Measurements from ENCODE around the gene FGFR1OP2.
"Not testable (repeated sequence)": the region's sequence is repeated elsewhere in the genome, so short reads cannot be mapped to it uniquely, and the experiment has no call there.

FGFR1OP2 gene

GRCh38 chr12:26941215-26941594 lies 2.9 kb downstream of the FGFR1OP2 start:
- DNase-seq (ENCODE audit: low spot score), result no peak

DNA sequence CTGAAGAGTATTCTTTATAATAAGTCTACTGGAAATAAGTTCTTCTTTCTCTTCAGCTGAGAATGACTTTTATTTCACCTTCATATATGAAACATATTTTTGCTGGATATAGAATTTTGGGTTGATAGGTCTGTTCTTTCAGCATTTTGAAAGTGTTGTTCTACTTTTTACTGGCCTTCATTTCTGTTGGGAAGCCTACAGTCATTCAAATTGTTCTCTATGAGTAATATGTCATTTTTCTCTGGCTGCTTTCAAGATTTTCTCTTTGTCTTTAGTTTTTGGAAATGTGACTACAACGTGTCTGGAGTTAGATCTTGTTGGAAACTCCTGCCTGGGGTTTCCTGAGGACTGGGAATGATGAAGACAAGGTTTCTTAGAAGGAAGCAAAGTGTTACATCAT lies 10.0 kb downstream of the FGFR1OP2 start:
- DNase-seq (ENCODE audit: low spot score), result no peak

GRCh38 chr12:26953447-26953846 lies 15.2 kb downstream of the FGFR1OP2 start:
- DNase-seq (ENCODE audit: low spot score), result no peak

- no peak for DNase-seq (ENCODE audit: low spot score)
Observed at GRCh38 chr12:26954027-26954426, 15.8 kb downstream of the FGFR1OP2 start.

- DNase-seq (ENCODE audit: low spot score), result not testable (repeated sequence)
Observed at GRCh38 chr12:26961391-26961790, 23.1 kb downstream of the FGFR1OP2 start.

DNA sequence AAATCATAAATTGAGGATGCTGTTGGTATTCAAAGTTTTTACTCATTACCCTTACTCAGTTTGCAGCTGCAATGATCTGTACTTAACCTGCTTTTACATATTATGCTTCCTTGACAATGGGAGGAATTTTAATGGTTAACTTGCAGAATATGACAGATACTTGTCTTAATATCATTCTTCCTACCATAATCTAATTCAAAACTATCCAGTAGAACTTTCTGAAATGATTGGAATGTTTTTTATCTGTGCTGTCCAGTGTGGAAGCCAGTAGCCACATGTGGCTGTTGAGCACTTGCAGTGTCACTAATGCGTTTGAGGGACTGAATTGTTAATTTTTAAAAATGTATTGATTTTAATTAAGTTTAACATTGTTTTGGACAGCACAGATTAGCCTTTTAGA lies 23.5 kb downstream of the FGFR1OP2 start:
- no peak for DNase-seq (ENCODE audit: low spot score)

- DNase-seq (ENCODE audit: low spot score), result no peak
Observed at GRCh38 chr12:26963413-26963812, 25.1 kb downstream of the FGFR1OP2 start.

GRCh38 chr12:26966842-26967241 lies 28.6 kb downstream of the FGFR1OP2 start:
- no peak for DNase-seq (ENCODE audit: low spot score)

DNA sequence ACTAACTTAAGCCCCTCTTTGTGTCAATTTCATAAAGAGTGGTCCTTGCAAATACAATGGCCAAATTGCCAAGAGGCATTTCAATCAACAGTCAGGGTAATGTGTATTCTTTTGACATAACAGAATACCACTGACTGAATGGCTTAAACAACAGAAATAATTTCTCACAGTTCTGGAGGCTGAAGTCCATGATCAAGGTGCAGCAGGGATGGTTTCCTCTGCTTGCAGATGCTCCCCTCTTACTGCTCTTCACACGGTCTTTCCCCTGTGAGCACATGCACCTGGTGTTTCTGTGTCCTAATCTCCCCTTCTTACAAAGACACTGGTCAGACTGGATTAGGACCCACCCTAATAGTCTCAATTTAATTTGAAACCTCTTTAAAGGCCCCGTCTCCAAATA lies 31.9 kb downstream of the FGFR1OP2 start:
- no peak for DNase-seq (ENCODE audit: low spot score)

- DNase-seq (ENCODE audit: low spot score), result no peak
Observed at GRCh38 chr12:26971963-26972362, 33.7 kb downstream of the FGFR1OP2 start.

GRCh38 chr12:26976687-26977086 lies 38.4 kb downstream of the FGFR1OP2 start:
- DNase-seq (ENCODE audit: low spot score), result no peak

DNA sequence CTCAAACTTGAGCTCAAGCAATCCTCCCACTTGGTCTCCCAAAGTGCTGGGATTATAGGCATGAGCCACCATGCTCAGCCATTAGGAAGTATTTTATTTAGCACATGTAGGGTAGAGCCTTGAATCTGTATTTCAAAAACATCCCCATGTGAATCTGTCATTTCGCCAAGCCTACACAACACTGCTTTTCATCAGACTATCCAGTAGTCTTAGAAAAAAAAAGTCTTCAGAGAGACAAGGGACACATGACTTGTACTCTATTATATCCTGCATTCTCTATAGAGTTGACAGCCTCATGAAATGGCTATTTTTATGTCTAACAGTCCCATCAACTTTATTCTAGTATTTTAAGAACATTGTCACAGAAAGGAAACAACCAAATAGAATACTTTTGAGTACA lies 40.5 kb downstream of the FGFR1OP2 start:
- no peak for DNase-seq (ENCODE audit: low spot score)

DNA sequence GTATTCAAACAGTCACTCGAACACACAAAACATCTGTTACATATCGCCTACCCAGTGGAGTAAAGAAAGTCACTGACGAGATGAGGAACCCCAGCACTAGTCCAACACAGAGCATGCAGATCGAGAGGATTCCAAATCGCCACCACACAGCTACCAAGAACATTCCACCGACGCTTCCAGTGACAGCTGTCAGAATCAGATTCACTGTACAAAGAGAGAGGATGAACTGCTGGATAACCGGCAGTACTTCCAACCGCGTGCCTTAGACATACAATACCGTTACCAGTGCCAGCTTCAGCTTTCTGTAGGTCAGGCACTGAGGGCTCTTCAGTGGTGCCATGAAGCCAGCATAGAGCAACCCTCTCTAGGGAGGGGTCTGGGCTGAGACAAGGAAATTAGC lies 41.5 kb downstream of the FGFR1OP2 start:
- no peak for DNase-seq (ENCODE audit: low spot score)

- DNase-seq (ENCODE audit: low spot score), result no peak
Observed at GRCh38 chr12:26982866-26983265, 44.6 kb downstream of the FGFR1OP2 start.

DNA sequence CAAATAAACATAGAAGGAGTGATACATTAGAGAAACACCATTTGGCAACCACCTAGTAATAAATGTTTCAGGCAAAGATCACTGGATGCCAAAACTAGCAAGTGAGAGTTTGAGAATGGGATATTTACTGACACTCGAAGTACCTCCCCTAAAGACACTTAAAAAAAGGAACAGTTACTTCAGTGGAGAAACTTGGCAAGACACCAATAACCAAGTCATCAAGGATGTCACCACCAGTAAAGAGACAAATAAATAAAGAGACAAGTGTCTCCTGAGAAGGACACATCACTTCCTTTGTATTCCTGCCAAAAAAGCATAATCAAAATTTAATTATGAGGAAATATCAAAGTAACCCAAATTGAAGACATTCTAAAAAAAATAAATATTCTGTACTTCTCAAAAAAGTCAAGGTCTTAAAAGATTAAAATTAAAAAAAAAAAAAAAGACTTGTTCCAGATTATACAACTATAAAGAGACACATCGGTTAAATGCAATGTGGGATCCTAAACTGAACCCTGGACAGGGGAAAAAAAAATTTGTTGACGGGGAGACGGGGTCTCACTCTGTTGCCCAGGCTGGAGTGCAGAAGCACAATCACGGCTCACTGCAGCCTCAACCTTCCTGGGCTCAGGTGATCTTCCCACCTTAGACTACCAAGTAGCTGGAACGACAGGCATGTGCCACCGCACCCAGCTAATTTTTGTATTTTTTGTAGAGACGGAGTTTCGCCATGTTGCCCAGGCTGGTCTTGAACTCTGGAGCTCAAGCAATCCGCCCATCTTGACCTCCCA lies 49.6 kb downstream of the FGFR1OP2 start:
- no peak for DNase-seq (ENCODE audit: low spot score)

DNA sequence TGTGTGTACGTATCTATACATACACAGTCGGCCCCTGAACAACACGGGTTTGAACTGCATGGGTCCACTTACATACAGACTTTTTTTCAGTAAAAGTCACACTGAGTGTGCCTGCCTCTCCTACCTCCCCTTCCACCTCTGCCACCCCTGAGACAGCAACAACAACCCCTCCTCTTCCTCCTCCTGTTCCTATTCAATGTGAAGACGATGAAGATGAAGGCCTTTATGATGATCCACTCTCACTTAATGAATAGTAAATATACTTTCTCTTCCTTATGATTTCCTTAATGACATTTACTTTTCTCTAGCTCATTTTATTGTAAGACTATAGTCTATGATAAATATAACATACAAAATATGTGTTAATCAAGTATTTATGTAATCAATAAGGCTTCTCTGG lies 50.4 kb downstream of the FGFR1OP2 start:
- no peak for DNase-seq (ENCODE audit: low spot score)

DNA sequence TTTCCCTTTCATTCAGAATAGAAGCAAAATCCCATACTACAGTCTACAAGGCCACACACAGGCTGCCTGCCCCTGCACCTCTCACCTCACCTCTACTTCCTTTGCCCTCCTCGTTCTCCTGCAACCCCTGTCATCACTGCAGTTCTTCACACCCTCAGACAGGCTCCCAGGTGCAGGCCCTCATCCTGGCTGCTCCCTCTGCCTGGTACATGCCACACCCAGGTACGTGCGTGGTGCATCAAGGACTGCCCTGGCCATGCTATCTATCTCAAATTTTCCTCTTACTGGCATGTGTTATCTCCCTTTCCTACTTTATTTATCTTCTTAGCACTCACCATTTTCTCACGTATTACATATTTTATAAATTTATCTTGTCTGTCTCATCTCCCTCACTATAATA lies 51.6 kb downstream of the FGFR1OP2 start:
- no peak for DNase-seq (ENCODE audit: low spot score)

- DNase-seq (ENCODE audit: low spot score), result no peak
Observed at GRCh38 chr12:26991826-26992225, 53.6 kb downstream of the FGFR1OP2 start.

DNA sequence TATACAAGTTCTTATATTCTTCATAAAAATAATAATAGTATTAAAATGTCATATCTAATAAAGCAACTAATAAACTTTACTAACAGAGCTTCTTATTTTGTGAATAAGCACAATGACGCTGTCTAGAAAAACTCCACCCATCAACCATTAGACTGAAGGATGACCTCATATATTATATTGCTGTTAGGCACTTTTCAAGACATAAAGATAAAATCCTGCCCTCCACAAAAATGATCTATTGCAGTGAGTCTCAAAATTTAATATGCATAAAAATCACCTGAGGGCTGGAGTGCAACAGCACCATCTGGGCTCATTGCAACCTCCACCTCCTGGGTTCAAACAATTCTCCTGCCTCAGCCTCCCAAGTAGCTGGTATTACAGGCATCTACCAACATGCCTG lies 55.8 kb downstream of the FGFR1OP2 start:
- DNase-seq (ENCODE audit: low spot score), result no peak

- DNase-seq (ENCODE audit: low spot score), result no peak
Observed at GRCh38 chr12:26995706-26996105, 57.4 kb downstream of the FGFR1OP2 start.

GRCh38 chr12:26997003-26997402 lies 58.7 kb downstream of the FGFR1OP2 start:
- DNase-seq (ENCODE audit: low spot score), result no peak

GRCh38 chr12:27000961-27001360 lies 62.7 kb downstream of the FGFR1OP2 start:
- DNase-seq (ENCODE audit: low spot score), result no peak

GRCh38 chr12:27001663-27002062 lies 63.4 kb downstream of the FGFR1OP2 start:
- DNase-seq (ENCODE audit: low spot score), result no peak

DNA sequence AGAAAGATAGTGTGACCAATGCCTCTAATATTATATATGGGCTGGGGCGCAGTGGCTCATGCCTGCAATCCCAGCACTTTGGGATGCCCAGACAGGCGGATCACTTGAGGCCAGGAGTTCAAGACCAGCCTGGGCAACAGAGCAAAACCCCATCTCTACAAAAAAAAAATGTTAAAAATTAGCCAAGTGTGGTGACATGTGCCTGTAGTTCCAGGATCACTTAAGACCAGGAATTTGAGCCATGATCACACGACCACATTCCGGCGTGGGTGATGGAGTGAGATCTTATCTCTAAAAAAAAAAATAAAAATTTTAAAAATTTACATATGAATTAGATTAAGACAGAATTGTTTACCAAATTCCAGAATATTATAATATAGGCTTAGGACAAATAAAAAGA lies 63.9 kb downstream of the FGFR1OP2 start:
- DNase-seq (ENCODE audit: low spot score), result no peak

Measured in D341Med (cell line).